K562 (cell line): ENCODE results near the gene ODF2. TPM values are rescaled to one million over a fixed set of nuclear protein-coding genes. Genes with fewer than 3 reads are reported as not detected.
A peak's percentile ranks its signal among the peaks of the same experiment; 100 is the strongest.

Experiments used
- BRCA1 ChIP-seq, 2 experiments: fragments of 450-650 bp in 1 of 2; sonication (generic) in 1 of 2; formaldehyde crosslinking in 1 of 2; IDR thresholded peaks; 2 replicates each; pipeline versions ENCODE4 v1.5.0 to v1.6.1; 2017 to 2020; ENCODE audit warnings: mild to moderate bottlenecking in 1 of 2, missing genetic modification reagents in 1 of 2
- CEBPZ ChIP-seq: fragments of 150-350 bp; IDR thresholded peaks from 2 replicates; pipeline ENCODE4 v1.6.1; 2014; ENCODE audit warnings: low read depth, mild to moderate bottlenecking, low read length, borderline replicate concordance
- GABPA ChIP-seq: fragments of 200-800 bp; sonication (Bioruptor generic); conservative IDR thresholded peaks from 2 replicates; pipeline ENCODE4 v1.6.1; 2016; ENCODE audit warnings: low read depth, missing genetic modification characterization, missing compliant biosample characterization
- HINFP ChIP-seq: fragments of 450-650 bp; conservative IDR thresholded peaks from 2 replicates; pipeline ENCODE4 v1.6.1; 2016; ENCODE audit warnings: missing genetic modification characterization, low read depth, mild to moderate bottlenecking, control low read depth, missing compliant biosample characterization
- MAFK ChIP-seq: IDR thresholded peaks from 2 replicates; pipeline ENCODE4 v1.6.1; 2011; ENCODE audit warnings: low read length, improper control_type of control experiment
- NR2F6 ChIP-seq: fragments of 450-650 bp; formaldehyde crosslinking; IDR thresholded peaks from 2 replicates; pipeline ENCODE4 v1.4.0; 2020; ENCODE audit warnings: mild to moderate bottlenecking
- STAT6 ChIP-seq: sonication (generic); formaldehyde crosslinking; IDR thresholded peaks from 2 replicates; pipeline ENCODE4 v1.8.1; 2023; ENCODE audit warnings: mild to moderate bottlenecking, missing genetic modification reagents
- TOE1 ChIP-seq, 2 experiments: fragments of 450-650 bp in 1 of 2; sonication (generic) in 1 of 2; formaldehyde crosslinking in 1 of 2; IDR thresholded peaks; 2 replicates each; pipeline versions ENCODE4 v1.7.1 to v1.8.0; 2016 to 2022; ENCODE audit warnings: borderline replicate concordance in 2 of 2, mild to moderate bottlenecking in 2 of 2, antibody characterized with exemption in 1 of 2, inconsistent platforms in 1 of 2, low read depth in 1 of 2, missing genetic modification reagents in 1 of 2, moderate library complexity in 1 of 2
- ZNF121 ChIP-seq: sonication (generic); formaldehyde crosslinking; conservative IDR thresholded peaks from 2 replicates; pipeline ENCODE4 v1.8.0; 2022; ENCODE audit warnings: missing genetic modification reagents
- ZNF551 ChIP-seq: fragments of 250-450 bp; sonication (Bioruptor Pico); IDR thresholded peaks from 2 replicates; pipeline ENCODE4 v1.5.0; 2021; ENCODE audit warnings: mild to moderate bottlenecking, moderate library complexity
- ZNF639 ChIP-seq, 2 experiments: fragments of 200-800 bp in 1 of 2; sonication (Bioruptor generic) in 1 of 2; sonication (generic) in 1 of 2; formaldehyde crosslinking in 1 of 2; IDR thresholded peaks in 1 of 2; conservative IDR thresholded peaks in 1 of 2; 2 replicates each; pipeline versions ENCODE4 v1.5.0 to v1.6.1; 2016 to 2020; ENCODE audit warnings: missing compliant biosample characterization in 1 of 2, missing genetic modification characterization in 1 of 2, missing genetic modification reagents in 1 of 2
- polyA plus RNA-seq, 8 experiments: library from polyadenylated mRNA; depleted of rRNA in 4 of 8; stranded (reverse) in 5 of 8; unstranded in 3 of 8; fragments of >200 nt; fragmentation: Nextera tagmentation in 2 of 8; fragmentation: Illumina TruSeq in 1 of 8; extraction: Ambion mirVana in 2 of 8; extraction: Trizol in 1 of 8; gene quantifications; 2 replicates each; pipeline versions ENCODE4 v1.2.1 to v1.2.3, GENCODE V29; 2011 to 2014; ENCODE audit warnings: inconsistent platforms in 1 of 8, missing spikeins in 1 of 8
- total RNA-seq, 7 experiments: library from RNA; depleted of rRNA in 6 of 7; stranded (reverse); fragments of >200 nt in 6 of 7; fragmentation: Illumina TruSeq in 2 of 7; extraction: Trizol in 2 of 7; gene quantifications; 2 replicates each; pipeline versions ENCODE4 v1.2.1 to v1.2.3, GENCODE V29; 2011 to 2021; ENCODE audit warnings: low replicate concordance in 1 of 7

ODF2 gene
- total and polyA plus RNA-seq, 9 of the 15 experiments (the other 6 are each of a cell fraction or from before 2014, with no cell fraction given) = 16.5 to 83.2 (median 69.7) TPM

- TF ChIP-seq STAT6 (CRISPR knock-in tag) (no peak), ZNF121 (CRISPR knock-in tag) (no peak), HINFP (tag) (no peak), GABPA (tag) (no peak), ZNF551 (CRISPR knock-in tag) (no peak), NR2F6 (CRISPR knock-in tag) (no peak), TOE1 (IDR thresholded peaks at IDR 0.05; ENCODE audit: borderline replicate concordance) (no peak), TOE1 (CRISPR knock-in tag; IDR thresholded peaks at IDR 0.05; ENCODE audit: borderline replicate concordance, low read depth) (0 out of 2 replicates have a peak, but pooled peaks have one; percentile 32), CEBPZ (no peak), BRCA1 (IDR thresholded peaks at IDR 0.05) (no peak), BRCA1 (CRISPR knock-in tag; IDR thresholded peaks at IDR 0.05) (no peak), MAFK (no peak), ZNF639 (CRISPR knock-in tag; conservative IDR thresholded peaks at IDR 0.05 in 1 of 2, IDR thresholded peaks at IDR 0.05 in 1 of 2) (no peak)
These were observed 36.5 kb upstream of the ODF2 start (continued) for GRCh38 chr9:128419061-128419925.
